Stimulated activated CD4-positive, alpha-beta T cell treated with anti-CD3 and anti-CD28 coated beads, Interleukin-15, amount 100 ng/mL, for 48 hours (primary cell): Measurements from ENCODE around the gene PSMD11.
A peak's percentile ranks its signal among the peaks of the same experiment; 100 is the strongest.
"Not testable (repeated sequence)": the region's sequence is repeated elsewhere in the genome, so short reads cannot be mapped to it uniquely, and the experiment has no call there.

Source experiments
- DNase-seq, 2 donors: peaks; one replicate each; pipeline ENCODE4 v3.0.0-alpha.2; 2020; ENCODE audit warnings: low read depth in 2 of 2

PSMD11 gene

DNA sequence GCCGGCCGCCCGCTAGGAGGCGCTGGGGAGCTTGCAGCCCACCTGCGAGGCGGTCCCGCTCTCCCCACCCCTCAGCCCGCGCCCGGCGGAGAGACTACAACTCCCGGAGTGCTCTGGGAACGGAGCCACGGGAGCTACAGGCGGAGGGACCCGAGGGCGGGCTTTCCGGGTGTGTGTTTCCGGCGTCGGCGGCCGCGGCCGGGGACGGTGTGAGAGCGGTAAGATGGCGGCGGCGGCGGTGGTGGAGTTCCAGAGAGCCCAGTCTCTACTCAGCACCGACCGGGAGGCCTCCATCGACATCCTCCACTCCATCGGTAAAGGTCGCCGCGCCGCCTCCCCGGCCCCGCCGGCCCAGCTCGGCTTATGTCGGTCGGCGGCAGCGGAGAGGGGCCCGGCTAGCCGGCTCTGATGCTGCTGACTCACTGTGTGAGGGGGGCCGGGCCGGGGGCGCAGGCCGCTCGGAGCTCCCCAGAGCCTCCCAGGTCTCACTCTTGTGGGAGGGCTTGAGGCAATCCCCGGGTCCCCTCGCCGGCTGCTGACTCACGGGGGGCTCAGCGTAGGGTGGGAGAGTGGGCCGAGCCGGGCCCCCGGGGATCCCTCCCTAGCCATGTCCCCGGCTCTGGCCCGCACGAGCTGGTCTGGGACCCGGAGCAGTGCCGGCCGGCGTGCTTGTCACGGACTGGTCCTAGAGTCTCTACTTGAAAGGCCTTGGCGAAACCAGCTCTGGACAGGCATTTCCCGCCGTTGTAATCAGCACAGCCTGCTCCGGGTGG is at the start of gene PSMD11:
TSS of gene PSMD11 (plus strand) at position 210 of the 773 bp plus-strand sequence. CDS start at position 224, 14 bp downstream.
- DNase-seq = peak; percentile 98 to 99

- no peak for DNase-seq
Measured at GRCh38 chr17:32396343-32396742, 48.0 kb upstream of the PSMD11 start.

DNA sequence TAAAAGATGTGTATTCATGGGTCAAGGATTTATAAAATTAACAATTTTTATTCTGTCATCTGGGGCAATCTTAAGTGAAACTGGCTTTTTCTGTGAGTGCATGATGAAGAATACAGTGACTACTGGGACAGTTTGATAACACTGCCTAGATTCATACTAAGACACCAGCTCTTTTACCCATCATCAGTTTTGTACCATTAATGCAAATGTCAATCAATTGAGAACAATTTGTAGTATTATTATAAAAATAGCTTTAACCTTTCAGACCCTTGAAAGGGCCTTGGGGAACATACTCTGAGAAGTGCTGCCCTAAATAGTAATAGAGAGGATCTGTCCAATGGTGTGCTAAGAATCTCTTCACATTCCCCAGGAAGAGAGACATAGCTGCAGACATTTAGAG is 45.4 kb upstream of the PSMD11 start:
- no peak for DNase-seq

GRCh38 chr17:32410085-32410484 is 34.2 kb upstream of the PSMD11 start:
- DNase-seq = not testable (repeated sequence)

GRCh38 chr17:32426894-32427293 is 17.4 kb upstream of the PSMD11 start:
- no peak for DNase-seq

DNA sequence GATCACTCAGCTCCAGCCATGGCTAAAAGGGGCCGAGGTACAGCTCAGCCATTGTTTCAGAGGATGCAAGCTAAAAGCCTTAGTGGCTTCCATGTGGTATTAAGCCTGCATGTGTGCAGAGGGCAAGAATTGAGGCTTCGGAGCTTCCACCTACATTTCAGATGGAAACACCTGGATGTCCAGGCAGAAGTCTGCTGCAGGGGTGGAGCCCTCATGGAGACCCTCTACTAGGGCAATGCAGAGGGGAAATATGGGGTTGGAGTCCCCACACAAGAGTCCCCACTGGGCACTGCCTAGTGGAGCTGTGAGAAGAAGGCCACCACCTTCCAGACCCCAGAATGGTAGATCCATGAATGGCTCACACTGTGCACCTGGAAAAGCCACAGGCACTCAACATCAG is 14.7 kb upstream of the PSMD11 start:
- no peak for DNase-seq

- no peak for DNase-seq
Measured at GRCh38 chr17:32440722-32441121, 3.6 kb upstream of the PSMD11 start.

GRCh38 chr17:32441886-32442285 is 2.4 kb upstream of the PSMD11 start:
- DNase-seq = no peak

GRCh38 chr17:32443827-32444300 is 446 bp upstream of the PSMD11 start:
- DNase-seq = no peak

- peak; percentile 22 to 23 for DNase-seq
Measured at GRCh38 chr17:32445074-32445415, 735 bp downstream of the PSMD11 start.

DNA sequence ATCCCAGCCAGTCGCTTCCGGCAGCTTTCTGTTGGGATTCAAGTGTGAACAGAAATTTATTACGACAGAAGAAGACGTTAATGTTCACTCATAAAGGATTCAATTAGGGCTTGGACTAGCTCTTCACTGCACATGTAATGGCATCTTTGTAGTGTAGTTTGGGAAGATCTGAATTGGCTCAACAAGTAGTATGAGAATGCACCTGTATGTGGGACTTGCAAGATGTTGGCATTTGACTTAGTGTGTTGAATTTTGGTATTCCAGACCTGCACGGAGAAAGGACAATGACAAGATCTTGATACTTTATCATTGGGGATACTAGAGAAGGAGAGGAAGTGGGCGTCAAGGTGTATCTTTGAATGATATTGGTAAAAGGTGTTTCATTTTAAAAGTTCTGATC is 1.2 kb downstream of the PSMD11 start:
- DNase-seq = no peak

- no peak for DNase-seq
Measured at GRCh38 chr17:32445971-32446370, 1.7 kb downstream of the PSMD11 start.

DNA sequence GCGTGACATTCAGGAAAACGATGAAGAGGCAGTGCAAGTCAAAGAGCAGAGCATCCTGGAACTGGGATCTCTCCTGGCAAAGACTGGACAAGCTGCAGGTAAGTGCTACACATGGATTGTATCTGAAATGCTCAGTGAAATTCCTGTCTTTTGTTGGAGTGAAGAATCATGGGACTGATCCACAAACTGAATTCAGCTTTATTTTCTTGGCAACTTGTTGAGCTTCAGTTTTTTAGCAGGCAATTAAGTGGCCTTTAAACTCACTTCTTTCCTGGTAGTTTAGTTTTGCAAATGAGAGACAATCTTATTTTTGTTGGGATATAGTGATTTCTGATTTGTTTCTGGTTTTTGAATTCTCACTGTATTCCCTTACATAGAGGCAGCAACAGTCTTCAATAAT is 2.6 kb downstream of the PSMD11 start:
- no peak for DNase-seq

DNA sequence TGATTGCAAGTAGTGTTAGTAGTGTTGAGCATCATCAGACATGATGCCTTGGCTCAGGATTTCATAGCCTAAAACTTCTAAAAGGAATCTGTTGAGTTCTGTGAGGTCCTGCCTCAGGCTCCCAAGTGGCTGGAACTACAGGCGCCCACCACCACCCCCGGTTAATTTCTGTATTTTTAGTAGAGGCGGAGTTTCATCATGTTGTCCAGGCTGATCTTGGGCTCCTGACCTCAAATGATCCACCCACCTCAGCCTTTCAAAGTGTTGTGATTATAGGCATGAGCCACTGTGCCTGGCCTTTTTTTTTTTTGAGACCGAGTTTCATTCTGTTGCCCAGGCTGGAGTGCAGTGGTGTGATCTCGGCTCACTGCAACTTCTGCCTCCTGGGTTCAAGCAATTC is 5.7 kb downstream of the PSMD11 start:
- DNase-seq = no peak

DNA sequence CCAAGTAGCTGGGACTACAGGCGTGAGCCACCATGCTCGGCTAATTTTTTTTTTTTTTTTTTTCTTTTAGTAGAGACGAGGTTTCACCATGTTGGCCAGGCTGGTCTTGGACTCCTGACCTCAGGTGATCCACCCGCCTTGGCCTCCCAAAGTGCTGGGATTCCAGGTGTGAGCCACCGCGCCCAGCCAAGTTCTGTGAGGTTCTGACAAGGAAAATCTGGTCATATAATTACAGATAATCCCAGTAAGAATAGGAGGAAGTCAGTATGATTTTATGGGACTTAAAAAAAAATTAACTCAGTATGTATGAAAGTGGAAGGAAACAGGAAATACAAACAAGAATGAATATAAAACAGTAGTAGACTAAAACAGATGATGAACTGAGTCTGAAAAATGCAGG is 6.1 kb downstream of the PSMD11 start:
- not testable (repeated sequence) for DNase-seq

DNA sequence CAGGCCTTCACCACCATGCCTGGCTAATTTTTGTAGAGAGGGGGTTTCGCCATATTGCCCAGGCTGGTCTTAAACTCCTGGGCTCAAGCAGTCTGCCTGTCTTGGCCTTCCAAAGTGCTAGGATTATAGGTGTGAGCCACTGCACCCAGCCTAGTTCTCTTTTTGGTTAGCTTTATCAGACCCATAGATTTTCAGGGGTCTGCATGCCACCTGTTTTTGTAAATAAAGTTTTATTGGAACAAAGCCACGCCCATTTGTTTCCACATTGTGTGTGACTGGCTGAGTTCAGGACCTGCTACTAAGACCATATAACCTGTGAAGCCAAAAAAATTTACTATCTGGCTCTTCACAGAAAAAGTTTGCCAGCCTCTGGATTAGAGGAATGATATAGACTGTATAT is 7.6 kb downstream of the PSMD11 start:
- no peak for DNase-seq

GRCh38 chr17:32452281-32452680 is 8.0 kb downstream of the PSMD11 start:
- DNase-seq = no peak

- DNase-seq = no peak
Measured at GRCh38 chr17:32453370-32453769, 9.1 kb downstream of the PSMD11 start.

GRCh38 chr17:32458371-32458770 is 14.1 kb downstream of the PSMD11 start:
- no peak for DNase-seq

DNA sequence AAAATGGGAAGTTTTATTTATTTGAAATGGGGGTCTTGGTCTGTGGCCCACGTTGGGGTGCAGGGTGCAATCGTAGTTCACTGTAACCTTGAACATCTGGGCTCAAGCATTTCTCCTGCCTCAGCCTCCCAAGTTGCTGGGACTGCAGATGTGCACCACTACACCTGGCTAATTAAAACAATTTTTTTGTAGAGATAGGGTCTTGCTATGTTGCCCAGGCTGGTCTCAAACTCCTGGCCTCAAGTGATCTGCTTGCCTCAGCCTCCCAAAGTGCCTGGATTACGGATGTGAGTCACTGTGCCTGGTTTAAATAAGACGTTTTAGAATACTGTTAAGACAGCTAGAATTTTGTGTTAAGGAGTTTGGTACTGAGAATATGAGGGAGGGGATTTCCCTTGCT is 15.7 kb downstream of the PSMD11 start:
- no peak for DNase-seq

DNA sequence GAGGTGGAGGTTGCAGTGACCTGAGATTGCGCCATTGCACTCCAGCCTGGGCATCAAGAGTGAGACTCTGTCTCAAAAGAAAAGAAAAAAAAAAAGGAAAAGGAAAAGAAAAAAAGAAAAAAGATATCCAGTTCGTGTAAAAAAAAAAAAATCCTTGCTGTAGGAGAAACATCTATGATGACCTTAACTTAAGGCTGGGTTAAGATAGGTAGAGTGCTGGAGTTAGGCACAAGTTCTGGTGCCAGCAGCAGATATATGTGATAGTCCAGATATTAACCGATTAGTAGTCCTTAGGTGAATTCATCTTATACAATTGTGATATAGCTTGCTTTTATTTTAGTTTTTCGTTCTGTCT is 17.2 kb downstream of the PSMD11 start:
- DNase-seq = no peak

GRCh38 chr17:32461853-32462617 is 17.7 kb downstream of the PSMD11 start:
- peak; percentile 41 to 62 for DNase-seq

GRCh38 chr17:32463304-32463703 is 19.0 kb downstream of the PSMD11 start:
- no peak for DNase-seq
